Stimulated activated CD8-positive, alpha-beta memory T cell treated with anti-CD3 and anti-CD28 coated beads, Interleukin-4, amount 100 ng/mL, for 1 hour (primary cell): ENCODE measurements around the gene RNF213.

Experiments
- DNase-seq, 2 donors: peaks; one replicate each; pipeline ENCODE4 v3.0.0-alpha.2; 2020; ENCODE audit warnings: low read depth in 2 of 2, low spot score in 1 of 2

The RNF213 gene

DNA sequence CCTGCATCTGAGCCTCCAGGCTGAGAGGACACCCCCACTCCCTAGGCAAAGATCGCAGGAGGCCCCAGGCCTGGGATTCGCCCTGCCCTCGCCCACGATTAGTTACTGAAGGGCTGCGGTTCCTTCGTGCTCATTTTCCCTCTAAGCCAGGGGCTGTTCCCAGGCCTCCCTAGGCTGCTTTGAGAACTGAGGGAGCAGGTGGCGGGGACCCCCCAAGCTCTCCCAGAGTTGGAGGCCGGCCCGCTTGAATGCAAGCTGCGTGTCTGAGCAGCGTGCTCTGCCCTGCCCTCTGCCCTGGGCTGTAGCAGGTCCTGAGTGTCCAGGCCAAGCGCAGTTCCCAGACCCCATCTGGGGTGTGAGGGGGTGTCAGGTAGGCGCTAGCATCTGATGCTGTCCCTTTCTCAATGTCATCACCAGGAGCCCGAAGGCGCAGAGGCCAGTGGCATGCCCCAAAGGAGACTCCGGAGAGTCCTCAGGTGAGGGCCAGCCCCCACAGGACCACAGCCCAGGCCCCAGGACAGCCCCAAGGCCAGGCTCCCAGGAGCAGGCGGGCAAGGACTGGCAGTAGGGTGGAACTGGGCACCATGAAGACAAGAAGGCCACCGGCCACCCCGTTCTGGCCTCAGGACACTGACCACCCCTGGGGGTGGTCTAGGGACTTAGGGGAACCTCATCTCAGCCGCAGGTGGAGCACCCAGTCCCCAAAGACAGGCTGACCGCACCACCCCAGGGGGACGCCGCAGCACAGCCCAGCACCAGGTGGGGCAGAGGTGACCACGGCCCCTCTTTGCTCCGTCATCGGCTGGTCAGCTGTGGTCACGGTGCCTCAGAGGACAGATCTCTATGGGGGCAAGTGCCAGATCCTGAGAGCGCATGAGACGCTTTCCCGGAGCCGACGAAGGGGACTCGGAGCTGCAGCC, 169.0 kb downstream of the RNF213 start:
- DNase-seq, result no peak

DNA sequence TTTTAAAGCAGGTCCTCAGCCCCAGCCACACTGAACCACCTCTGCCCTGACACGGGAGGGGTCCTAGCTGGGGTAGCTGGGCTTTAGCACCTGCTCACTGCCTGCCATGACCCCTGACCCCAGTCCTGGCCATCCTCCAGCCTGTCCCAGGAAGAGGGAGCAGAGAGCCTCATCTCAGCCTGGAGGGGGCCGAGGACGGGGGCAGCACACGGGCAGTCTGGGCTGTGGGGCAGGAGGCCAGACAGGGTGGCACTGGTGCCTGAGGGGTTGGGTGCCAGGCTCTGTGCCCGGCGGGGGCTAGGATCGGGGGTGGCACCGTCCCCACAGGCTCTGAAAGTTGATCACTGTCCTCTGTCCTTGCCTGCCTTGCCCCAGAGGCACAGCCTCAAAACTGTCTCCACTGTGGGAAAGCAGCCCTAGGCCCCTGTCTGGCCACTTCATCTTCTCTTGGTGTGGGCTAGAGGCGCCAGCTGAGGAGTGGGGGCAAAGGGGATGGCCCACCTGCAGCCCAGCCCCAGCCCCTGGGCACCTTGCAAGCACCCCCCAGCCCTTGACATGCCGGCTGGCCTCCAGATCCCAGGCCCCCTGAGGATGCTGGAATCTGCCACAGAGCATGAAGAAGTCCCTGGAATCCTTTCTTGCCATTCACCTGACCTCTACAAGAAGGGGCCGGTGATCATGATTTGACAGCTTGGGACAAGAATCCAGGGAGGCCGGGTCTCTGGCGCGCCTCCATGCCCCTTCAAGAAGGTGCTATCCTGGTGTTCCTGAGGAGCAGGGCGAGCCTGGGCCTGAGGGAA, 170.0 kb downstream of the RNF213 start:
- DNase-seq, result no peak

DNA sequence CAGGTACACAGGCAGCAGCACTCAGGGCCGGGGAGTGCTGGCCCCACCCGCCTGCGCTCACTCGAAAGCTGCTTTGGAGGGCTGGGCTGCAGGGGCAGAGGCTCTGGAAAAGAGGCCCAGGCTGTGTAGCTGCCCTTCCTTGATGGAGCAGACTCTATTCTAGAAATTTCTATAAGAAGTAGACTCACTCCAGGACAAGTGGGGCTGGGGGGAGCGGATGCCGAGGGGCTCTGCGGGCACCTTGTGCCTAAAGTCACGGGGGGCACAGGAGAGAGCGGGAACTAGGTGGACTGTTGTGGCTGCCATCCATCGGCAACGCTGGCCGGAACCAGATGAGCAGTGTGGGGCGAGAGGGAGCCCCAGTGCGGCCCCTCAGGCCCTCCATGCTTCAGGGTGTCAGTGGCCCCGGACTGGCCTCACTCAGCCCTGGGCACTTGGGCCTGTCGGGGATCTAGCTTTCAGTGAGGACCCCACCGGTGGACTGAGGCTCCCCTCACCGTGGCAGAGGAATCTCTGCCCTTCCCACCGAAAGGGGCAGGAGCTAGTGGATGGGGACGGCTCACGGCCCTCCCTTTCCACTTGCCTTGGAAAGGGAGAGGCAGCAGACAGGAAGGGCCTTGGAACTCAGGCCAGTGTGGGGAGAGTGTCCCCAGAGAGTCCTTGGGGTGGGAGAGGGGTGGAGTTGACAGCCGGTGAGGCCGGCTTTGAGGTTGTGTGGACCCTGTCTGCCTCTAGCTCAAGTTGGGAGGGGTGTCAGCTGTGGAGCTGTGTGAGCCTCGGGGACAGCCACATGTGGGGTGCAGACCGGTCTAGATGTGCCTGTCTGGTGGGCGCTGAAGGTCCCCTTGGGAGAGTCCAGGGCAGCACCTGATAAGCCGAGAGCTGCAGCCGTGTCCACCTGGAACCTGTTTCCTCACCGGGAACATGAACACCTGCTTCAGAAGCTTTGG, 170.9 kb downstream of the RNF213 start:
- no peak for DNase-seq

DNA sequence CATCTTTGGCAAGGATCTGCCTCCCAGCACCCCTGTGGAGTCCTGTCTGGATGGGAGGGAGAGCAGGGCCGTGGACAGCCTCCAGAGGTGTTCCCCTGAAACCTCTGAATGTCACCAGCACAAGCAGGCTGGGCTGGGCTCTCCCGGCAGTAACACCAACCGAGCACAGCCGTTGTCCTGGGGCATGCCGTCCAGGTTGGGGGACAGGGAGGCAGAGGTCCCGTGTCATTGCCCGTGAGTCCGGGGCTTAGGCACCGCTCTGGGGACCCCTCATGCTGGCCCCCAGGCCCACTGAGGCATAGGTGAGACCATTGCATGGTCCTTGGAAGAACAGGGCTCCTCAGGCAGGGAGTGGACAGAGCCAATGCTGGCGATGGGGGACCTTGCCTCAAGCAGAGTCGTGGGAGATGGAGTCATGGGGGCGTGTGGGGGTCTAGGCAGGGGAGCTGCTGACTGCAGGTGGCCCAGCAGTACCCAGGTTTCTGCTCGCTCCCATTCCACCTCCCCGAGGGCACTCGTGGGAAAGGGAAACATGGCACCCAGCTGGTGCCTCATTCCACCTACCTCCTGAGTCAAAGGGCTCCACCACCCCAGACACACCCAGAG, 171.8 kb downstream of the RNF213 start:
- no peak for DNase-seq

DNA sequence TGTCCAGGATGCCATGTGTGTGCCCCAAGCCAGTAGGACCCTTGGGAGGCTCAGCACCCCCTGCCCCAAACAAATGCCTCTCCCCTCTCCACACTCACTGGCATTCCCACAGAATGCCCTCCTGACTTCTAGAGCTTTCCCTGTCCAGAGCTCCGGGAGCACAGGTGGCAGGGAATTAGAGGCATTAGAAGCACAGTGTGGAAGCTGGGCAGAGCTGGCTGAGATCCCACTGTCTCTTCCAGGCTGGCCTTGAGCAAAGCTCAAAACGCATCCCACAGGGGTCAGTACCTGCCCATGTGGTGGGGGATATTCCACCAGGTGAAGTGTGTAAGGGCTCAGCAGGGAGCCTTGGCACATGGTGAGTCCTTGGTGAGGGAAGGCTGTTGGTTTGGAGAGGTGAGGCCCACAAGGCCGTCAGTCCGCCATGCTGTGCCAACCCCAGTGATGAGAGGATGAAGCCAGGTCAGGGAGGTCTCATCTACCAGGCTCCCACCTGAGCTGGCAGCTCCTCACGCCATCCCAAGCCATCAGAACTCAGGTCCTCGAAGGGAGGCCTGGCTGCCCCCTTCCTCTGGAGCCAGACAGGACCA, 172.4 kb downstream of the RNF213 start:
- no peak for DNase-seq

DNA sequence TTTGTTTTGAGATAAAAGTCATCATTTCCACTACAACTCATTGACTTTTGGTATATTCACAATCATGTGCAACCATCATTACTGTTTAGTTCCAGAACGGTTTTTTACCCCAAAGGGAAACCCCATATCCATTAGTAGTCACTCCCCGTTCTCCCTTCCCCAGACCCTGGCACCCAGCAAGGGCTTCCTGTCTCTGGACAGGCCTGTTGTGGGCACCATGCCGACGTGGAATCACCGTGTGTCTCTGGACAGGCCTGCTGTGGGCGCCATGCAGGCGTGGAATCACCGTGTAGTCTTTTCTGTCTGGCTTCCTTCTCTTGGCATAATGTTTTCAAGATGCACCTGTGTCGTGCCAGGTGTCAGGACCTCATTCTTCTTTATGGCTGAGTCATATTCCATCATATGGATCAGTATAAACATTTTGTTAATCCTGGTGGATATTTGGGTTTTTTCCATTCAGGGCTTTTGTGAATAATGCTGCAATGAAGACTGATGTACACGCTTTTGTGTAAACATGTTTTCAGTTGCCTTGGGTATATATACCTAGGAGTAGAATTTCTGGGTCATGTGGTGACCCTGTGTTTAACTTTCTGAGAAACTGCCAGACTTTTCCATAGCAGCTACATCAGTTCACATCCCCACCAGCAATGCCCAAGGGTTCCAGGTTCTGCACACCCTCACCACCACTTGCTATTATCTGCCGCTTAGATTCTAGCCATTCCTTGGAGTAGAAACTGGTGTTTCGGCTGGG, 173.4 kb downstream of the RNF213 start:
- no peak for DNase-seq

DNA sequence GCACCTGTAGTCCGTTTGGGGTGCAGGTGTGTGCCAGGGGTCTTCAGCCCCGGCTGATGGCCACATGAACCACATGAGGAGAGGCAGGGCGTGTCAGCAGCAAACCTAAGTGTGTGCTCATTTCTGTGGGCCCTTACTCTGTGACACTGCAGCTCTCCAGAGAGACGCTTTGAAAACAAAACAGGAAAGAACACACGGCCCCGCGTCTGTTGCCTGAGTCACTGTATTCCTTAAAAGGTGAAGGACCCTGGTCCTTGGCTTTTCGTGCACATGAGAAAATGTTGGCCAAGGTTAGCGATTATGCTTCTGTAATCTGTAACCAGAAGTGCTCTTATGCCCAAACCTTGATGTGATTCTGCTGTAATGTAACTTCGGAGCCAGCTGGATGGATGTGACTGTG, 176.9 kb downstream of the RNF213 start:
- no peak for DNase-seq

DNA sequence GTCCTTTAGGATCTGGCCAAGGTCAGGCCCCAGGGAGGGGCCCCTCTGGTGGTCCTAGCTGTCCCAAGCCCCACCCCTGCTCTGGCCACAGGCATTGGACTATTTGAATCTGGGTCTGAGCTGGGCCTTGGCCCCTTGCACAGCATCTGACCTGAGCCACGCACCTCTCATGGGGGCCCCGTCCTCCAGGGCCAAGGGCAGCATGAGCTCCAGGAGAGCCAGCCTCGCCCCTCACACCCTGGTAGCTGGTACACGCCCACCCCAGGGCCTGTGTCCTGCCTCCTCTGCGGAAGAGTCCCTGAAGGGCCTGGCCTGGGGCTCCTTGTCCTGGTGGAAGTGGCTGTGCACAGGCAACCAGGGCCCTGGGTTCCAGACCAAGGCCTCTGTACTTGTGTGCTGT, 178.2 kb downstream of the RNF213 start:
- DNase-seq, result no peak

DNA sequence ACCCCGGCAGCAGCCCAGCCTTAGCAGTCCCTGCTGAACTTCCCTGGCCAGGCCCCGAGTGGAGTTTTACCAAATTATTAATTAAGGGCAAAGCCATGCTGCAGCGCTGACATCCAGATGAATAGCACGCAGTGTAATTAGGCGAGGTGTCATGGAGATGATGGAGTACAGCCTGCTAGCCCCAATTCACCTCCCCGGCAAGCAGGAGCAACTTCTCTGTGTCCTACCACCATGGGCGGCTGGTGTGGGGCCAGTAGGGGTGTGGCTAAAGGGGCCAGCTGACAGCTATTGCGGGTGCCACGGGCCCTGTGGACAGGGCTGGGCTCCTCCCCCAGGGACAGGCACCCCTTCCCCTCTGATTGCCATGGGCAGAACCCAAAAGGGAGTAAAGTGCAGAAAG, 178.8 kb downstream of the RNF213 start:
- DNase-seq, result no peak

DNA sequence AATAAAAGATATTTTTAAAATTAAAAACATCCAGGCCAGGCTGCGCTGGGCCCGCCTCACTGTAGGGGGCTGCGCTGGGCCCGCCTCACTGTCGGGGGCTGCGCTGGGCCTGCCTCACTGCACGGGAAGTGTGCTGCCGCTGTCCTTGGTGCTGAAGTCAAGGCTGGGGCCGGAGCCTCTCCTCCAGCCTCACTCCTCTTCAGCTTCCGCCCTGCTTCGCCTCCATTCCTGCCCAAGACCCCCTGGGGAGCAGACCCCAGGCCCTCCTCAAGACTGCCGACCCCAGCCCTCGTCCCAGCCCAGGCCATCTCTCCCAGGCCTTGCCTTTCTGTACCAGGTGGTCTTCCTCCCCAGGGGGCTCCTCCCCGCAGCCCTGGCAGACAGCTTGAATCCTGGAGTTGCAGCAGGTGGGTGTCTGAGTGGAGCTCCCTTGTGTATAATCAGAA, 180.5 kb downstream of the RNF213 start:
- no peak for DNase-seq

DNA sequence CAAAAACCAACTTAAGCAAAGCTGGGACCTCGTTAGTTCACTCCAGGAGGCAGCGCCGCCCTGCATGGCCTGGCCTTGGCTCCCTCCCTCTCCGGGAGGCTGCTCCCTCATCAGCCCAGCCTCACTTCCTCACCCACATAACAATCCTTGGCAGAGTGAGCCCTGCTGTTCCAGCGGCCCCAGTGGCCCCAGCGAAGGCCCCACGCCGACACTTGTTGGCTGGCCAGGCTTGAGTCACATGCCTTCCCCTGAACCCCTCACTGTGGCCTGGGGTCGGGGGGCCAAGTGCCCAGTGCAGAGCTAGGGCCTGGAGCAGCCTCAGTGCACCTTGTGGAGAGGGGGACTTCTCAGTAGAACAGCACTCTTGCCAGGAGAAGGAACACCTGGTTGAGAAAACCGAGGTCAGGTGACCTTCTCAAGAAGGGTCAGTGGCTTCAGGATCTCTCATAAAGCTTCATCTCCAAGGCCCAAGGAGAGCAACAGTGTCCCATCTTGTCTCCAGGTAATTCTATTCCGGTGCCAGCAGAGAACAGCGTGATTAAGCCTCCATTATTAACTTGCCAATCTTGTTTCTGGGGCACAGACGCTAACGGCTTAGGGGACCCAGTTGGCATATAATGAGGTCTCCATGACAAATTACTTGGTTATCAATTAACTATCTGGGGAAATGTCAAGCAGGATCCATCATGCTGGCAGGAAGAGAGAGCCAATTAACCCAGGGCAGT, 181.1 kb downstream of the RNF213 start:
- no peak for DNase-seq

DNA sequence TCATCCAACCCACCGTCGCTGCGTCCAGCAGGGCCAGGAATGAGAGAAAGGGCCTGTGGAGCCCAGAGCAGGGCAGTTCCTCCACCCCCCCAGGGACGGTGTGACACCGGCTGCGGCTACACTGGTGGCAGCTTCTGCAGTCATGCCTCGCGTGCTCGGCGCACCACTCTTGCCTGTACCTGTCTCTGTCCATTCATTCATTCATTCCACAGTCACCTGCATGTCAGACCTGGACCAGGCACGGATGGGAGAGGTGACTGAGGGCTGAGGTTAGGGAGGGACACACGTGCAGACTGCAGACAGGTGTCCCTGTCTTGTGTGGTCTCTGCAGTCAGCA, 181.6 kb downstream of the RNF213 start:
- no peak for DNase-seq

DNA sequence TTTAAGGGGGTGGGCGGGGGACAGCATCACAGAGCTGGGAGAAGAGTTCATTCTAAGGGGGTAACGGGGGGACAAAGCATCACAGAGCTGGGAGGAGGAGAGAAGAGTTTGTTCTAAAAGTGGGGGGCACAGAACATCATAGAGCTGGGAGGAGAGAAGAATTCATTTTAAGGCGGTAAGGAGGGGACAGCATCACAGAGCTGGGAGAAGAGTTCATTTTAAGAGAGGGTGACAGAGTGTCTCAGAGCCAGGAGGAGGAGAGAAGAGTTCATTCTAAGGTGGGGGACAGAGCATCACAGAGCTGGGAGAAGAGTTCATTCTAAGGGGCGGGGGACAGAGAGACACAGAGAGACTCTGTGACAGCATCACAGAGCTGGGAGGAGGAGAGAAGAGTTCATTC, 182.1 kb downstream of the RNF213 start:
- DNase-seq, result no peak

DNA sequence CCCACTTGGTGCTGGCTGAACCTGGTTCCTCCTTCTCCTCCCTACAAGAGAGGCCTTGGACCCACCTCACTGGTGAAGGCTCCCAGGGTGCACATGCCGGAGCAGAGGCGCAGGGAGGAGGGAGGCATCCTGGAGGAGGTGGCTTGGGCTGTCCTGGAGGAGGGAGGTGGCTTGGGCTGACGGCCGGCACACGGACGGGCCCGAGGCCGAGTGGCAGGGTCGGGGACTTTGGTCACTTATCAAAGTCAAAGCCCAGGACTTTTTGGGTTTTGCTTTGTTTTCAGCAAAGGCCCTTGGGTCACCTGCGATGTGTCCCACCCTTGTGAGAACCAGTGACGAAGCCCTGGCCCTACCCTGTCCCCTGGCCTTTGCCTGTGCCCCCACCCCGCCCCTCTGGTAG, 182.8 kb downstream of the RNF213 start:
- DNase-seq, result no peak

DNA sequence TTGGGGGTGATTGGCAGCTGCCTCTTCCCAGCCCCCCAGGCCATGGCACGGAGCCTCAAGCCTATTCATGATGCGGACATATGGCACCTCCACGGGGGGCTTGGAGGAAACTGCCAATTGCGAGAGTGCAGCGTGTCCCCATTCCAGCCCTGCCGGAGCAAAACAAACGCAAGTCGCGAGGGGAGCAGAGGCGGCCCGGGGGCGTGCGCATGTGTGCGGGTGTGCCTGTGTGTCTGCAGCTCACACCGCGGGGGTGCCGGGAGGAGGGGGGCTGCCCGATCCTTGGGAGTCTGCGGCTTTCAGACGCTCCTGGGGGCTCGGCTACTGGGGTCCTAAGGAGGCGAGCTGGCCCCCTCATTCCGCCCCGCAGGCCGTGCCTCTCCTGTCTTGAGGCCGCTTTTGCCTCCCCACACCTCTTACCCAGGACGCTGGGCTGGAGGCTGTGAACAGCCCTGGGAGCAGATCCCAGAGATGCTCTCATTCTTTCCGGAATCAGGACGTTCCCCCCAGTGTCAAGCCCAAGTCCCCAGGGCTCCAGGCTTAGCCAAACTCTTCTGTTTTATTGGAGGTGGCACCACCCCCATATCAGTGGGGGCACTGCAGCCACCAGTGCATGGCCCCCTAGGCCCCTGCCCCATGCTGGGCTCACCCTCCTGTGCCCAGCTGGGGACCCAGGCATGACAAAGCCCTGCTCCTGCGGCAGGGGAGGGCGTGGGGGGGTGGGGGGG, 183.4 kb downstream of the RNF213 start:
- no peak for DNase-seq

DNA sequence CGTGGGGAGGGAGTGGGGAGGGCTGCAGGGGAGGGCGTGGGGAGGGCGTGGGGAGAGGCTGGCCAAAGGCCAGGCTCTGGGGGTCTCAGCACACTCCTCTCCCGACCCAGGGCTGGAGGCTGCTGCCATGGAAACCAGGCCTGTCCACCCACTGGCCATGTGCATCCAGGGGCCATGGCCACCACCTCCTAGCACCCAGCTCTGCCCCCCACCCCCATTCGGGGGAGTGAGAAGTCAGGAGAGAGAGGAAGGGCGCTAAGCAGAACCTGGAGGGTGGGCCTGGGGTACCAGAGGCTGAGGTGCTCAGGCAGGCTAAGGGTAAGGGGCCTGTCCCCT, 184.0 kb downstream of the RNF213 start:
- no peak for DNase-seq

DNA sequence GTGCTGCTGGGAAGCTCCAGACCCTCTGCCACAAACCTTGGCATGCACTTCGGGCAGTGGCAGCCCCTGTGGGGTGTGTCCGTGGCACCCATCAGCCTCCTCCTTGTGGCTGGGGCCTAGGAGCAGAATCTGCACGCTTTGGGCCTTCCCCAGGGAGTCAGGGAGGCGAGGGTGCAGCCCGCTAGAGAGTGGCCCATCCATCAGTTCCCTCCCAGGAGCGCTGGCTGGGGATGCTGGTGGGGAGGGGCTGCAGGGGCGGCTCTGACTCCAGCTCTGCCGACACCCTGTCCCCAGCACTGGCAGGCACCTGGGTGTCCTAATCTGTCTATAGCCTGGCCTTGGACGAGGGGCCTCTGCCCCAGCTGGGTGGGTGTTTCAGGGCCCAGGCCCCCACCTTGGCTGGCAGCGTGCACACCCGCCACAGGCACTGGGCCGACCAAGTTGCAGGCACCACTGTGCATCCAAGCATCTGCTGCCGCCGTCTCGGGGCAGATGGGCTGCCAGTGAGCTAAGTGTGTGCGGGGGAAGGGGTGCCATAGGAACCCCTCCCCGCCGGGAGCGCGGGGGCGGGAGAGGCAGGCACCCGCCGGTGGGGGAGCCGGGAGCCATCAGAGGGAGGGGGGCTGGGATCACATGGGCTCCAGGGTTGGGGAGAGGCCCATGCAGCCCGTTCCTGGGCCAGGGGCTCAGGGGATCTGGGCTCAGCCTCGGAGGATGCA, 184.5 kb downstream of the RNF213 start:
- DNase-seq, result no peak

DNA sequence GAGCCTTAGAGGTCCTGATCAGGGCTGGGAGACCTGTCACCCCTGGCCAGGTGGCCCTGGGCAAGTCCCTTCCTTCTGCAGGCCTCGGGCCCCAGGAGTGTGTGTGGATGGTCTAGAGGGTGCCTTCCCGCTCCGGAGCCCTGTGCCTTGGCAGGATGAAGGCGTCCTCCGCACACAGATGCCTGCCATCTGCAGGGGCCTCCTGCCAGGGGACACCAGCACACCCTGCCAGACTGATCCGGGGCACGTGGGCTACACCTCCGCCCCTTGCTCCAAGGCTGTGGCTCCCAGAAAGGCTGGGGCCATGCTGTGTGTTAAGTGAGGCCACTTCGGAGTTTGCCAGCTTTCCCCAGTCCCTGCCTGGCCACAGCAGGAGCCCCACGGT, 185.1 kb downstream of the RNF213 start:
- DNase-seq, result no peak
